ENCODE data around the gene TSPAN4. TPM values are rescaled to one million over a fixed set of nuclear protein-coding genes. Genes with fewer than 3 reads are reported as not detected.

Gene TSPAN4
- total RNA-seq, 2 experiments from 2014 or later: 4.4 to 4.5 TPM

DNA sequence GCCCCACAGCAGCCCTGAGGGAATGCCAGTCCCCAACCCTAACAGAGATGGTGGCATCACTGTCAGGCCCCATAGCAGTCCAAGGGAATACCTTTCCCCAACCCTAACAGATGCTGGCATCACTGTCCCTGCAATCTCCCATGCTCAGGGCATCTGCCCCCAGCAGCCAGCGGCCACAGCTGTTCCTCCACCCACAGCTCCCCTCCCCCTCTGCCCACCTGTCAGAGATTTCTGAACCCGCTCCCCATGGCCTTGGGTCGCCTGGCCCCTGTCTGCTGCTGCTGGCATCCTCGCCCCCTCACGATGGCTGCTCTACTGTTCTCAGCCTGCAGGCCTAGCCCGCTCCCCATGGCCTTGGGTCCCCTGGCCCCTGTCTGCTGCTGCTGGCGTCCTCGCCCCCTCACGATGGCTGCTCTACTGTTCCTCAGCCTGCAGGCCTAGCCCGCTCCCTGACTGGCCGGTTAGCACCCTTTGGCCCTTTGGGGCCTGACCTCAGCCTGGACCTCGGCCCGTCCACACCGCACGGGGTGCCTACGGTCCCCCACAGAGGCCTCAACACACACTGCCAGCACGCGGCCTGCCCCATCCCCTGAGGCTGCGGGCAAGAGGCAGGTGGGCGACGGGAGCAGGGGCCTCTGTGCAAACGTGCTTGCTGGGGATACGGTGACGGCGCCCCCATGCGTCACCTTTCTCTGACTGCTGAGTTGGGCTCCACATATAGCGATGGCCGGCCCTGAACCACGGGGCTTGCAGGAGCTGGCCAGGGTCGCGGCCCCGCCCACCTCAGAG is 47.2 kb downstream of the TSPAN4 start:
- Mint-ChIP-seq H3K9me3 (no peaks in the 10 kb centered on the region), H3K4me1 (no peaks in the 10 kb centered on the region), H3K36me3 (ENCODE audit: low read depth) (no peaks in the 10 kb centered on the region), H3K27me3 (no peaks in the 10 kb centered on the region), H3K27ac (no peak overlapping the region), H3K4me3 (no peak overlapping the region)
- no peak for DNase-seq
- ChIA-PET CTCF (no interaction called here), POLR2A (no interaction called here)

DNA sequence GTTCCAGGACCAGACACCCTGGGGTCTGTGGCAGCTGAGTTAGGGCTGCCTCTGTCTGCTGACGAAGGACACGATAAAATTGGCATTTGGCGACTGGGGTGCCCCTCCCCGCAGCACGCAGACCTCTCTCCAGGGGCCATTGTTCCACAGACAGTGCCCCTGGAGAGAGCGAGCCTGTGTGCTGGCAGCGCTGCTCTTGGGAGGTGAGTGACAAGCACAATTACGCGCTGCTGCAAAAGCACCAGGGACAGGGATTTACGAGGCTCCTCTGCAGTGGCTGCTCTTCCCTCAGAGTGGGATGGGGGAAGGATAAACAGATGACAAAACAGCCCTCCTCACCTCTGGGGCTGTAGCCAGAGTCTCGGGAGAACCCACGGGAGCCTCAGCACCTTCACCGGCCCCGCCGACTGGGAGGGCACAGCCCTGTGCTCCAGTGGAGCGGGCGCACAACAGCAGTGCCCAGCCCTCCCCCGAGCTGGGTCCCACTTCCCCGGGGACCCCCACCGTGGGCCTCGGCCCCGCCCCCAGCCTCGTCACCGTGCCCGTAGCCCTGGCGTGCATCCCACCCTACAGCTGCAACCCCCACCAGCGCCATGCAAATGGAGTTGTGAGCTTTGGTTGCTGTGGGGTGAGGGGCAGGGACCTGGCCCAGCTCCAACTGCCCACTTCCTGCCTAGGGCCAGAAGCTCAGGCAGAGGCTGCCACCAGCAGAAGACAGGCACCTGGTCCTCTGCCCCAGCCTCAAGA is 48.3 kb downstream of the TSPAN4 start:
- Mint-ChIP-seq H3K27ac (no peak overlapping the region), H3K4me3 (no peak overlapping the region), H3K27me3 (no peaks in the 10 kb centered on the region), H3K9me3 (no peaks in the 10 kb centered on the region), H3K36me3 (ENCODE audit: low read depth) (no peaks in the 10 kb centered on the region), H3K4me1 (no peaks in the 10 kb centered on the region)
- ChIA-PET CTCF (no interaction called here), POLR2A (no interaction called here)
- no peak for DNase-seq

DNA sequence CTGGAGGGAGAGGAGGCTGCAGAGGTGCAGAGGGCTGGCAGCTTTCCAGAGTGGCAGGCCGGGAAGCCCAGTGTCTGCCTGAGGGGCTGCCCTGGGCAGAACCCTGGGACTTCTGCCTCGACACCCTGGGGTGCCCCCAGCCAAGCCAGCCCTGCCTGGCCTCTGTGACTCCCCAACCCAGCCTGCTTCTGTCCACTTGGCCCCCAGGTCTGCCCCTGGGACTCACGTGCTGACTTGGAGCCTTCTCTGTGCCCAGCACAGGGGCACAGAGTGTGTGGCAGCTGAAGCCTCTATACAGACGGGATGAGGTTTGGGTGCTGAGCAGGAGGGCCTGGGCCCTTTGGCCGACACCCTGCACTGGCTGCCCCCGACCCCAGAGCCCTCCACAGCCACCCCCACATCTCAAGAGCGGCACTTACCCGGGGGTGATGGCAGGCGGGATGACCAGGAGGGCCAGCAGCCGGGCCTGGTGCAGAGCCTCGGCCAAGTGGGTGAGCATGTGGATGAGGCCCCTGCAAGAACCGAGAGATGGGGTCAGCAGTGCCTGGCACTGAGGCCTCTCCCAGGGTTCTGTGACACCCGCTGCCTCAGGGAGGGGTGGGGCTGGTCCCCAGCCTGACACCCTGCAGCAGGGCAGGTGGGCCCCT is 50.5 kb downstream of the TSPAN4 start:
- Mint-ChIP-seq H3K27me3 (no peaks in the 10 kb centered on the region), H3K4me3 (no peak overlapping the region), H3K9me3 (no peaks in the 10 kb centered on the region), H3K36me3 (ENCODE audit: low read depth) (no peaks in the 10 kb centered on the region), H3K4me1 (no peaks in the 10 kb centered on the region), H3K27ac (no peak overlapping the region)
- ChIA-PET POLR2A (no interaction called here), CTCF (no interaction called here)
- no peak for DNase-seq

DNA sequence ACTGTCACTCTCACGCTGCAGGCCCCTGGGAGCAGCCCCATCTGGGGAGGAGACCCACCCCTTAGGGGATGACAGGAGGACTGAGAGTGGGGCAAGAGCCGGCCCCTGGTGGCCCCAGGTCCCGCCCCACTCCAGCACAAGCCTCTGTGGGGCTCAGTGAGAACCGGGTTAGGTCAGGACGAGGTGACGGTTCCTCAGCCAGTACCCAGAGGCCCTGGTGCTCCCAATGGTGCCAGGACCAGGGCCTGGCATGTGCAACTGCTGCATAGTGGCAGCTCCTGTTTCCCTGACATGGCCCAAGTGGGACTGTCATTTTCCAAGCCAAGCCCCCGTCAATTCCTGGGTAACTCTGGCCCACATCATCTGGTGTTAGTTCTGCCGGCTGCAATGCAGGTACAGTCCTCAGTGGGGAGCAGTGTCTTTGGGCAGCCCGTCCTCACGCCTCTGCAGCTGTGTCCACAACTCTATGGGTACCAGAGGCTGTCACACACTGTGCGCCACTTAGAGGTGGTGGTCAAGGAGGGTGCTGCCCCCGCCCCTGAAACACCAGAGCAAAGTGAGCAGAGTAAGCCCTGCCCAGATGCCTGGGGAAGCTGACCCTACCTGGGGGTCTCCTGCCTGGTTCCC is 52.0 kb downstream of the TSPAN4 start:
- H3K27me3 Mint-ChIP-seq: no peaks in the 10 kb centered on the region
- CTCF ChIA-PET: no interaction called here
- H3K4me3 Mint-ChIP-seq: no peak overlapping the region
- no peak overlapping the region for H3K27ac Mint-ChIP-seq
- H3K4me1 Mint-ChIP-seq: no peaks in the 10 kb centered on the region
- no peaks in the 10 kb centered on the region for H3K9me3 Mint-ChIP-seq
- POLR2A ChIA-PET: interaction anchor here (1.3 kb wide), 1 partner anchor 8 kb away, joined by 4 read pairs; no protein-coding TSS in a partner anchor
- H3K36me3 Mint-ChIP-seq (ENCODE audit: low read depth): peaks cover 2% of the 10 kb centered on the region
- DNase-seq: no peak

DNA sequence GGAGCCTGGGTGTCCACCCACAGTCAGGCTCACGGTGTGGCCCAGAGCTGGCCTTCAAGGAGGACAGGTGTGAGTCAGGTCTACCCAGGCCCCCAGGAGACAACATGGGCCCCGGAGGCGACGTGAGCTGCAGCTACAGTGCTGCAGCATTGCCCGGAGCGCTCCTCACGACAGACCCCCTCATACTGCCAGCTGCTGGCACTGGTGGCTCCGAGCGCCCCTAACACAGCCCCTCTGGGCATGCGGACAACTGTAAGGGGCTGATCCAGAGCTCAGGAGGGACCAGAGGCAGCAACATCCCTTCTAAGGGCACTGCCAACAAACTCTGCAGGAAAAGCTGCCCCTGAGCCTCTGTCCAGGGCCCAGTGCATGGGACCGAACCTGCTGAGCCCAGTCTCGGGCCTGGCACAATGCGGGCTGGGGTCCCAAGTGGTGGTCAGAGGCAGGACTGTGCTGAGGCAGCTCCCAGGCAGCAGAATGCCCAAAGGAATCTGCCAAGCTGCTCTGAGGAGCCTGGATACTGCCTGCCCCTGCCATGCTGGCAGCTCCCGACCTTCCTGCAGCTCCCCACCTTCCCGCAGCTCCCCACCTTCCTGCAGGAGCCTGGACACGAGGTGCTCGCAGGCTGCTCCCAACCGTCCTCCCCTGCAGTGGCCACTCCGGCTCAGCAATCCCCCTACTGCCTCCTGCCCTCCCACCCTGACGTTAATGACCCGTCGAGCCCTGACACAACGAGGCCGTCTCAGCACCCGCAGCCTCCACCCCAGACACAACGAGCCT is 52.9 kb downstream of the TSPAN4 start:
- DNase-seq: no peak
- ChIA-PET CTCF (no interaction called here), POLR2A (interaction anchor here (1.3 kb wide), 1 partner anchor 9 kb away, joined by 4 read pairs; no protein-coding TSS in a partner anchor)
- Mint-ChIP-seq H3K36me3 (ENCODE audit: low read depth) (peaks cover 2% of the 10 kb centered on the region), H3K4me3 (no peak overlapping the region), H3K27ac (no peak overlapping the region), H3K27me3 (no peaks in the 10 kb centered on the region), H3K4me1 (no peaks in the 10 kb centered on the region), H3K9me3 (no peaks in the 10 kb centered on the region)

DNA sequence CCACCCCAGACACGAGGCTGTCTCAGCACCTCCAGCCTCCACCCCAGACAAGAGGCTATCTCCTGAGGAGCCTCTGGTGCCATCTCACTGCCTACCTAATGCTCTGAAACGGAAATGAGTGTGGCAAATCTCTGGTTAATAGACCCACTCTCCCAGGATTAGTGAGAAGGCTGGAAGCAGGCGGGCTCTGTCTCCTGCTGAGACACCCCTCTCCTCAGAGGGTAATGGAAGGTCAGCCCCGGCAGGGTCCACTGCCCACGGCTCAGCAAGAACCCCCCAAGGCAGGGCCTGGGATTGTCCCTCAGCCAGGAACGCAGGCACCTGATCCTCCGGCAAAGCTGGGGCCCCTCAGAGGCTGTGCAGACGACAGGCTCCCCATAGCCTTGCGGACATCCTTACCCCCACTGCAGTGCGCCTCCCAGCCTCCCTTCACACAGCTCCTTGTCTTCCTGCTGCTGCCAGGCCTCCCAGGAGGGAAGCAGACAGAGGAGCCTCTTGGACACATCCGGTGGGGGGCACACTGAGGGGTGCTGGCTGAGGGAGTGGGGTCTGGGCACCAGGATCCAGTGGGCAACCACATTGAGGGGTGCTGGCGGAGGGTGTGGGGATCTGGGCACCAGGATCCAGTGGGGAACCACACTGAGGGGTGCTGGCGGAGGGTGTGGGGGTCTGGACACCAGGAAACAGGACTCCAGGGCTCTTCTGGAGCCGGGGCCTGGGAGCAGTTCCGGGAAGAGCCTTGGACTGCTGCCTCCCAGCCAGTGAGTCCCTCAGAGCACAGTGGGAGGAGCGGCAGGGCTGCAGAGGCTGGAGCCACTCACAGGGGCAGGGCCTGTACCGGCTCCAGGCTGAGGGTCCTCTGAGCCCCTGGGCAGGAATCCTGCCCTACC is 54.8 kb downstream of the TSPAN4 start:
- Mint-ChIP-seq H3K4me1 (no peaks in the 10 kb centered on the region), H3K9me3 (no peaks in the 10 kb centered on the region), H3K27me3 (no peaks in the 10 kb centered on the region), H3K36me3 (ENCODE audit: low read depth) (peaks cover 9% of the 10 kb centered on the region), H3K27ac (no peak overlapping the region), H3K4me3 (no peak overlapping the region)
- ChIA-PET POLR2A (no interaction called here), CTCF (interaction anchor here (0.6 kb wide), 1 partner anchor 175 kb away, joined by 3 read pairs; no protein-coding TSS in a partner anchor)
- no peak for DNase-seq

DNA sequence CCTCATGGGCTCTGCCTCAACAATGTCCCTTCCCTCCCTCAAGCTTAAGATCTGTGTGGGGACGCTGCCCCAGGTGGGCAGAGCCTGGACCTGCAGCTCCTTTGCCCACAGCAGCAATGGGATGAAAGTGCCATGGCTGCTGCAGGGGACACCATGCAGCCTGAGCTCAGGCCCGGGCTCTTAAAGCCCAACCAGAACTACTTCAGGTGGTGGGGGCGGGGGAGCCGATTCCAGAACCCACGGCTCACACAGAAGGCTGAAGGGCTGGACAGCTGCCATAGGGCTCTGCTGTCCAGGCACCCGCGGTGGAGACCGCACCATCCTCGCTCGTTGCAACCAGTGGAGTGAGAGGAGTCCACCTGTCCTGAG is 55.5 kb downstream of the TSPAN4 start:
- CTCF ChIA-PET: interaction anchor here (0.6 kb wide), 1 partner anchor 176 kb away, joined by 3 read pairs; no protein-coding TSS in a partner anchor
- Mint-ChIP-seq H3K4me3 (no peak overlapping the region), H3K36me3 (ENCODE audit: low read depth) (peaks cover 16% of the 10 kb centered on the region), H3K9me3 (no peaks in the 10 kb centered on the region), H3K27me3 (no peaks in the 10 kb centered on the region), H3K4me1 (no peaks in the 10 kb centered on the region), H3K27ac (no peak overlapping the region)
- POLR2A ChIA-PET: no interaction called here
- DNase-seq: no peak

DNA sequence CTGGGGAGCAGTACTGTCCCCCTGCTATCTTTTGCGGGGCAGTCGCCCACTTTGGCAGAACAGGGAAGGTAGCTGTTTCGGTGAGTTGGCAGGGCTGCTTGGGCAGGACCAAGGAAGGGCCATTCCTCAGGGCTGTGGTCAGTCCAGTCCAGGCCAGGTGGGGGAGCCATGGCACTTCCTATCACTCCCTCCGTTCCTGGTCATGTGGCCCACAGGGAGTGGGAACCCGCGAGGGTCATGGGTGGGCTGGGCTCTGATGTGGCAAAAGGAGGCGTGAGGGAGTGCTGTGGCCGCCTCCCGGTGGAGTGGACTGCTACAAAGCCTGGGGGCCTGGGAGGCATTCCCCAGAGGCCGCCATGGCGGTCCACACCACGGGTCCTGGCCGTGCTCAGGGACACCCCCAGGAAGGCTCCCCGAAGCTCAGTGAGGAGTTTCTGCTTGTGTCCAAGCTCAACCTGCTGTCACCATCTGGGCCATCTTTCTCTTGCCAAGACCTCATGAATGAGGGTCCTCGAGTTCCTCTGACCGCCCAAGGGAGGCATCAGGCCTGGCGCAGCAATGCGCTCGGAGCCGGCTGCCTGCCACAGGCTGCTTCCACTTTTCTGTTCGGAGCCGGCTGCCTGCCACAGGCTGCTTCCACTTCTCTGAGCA is 56.0 kb downstream of the TSPAN4 start:
- Mint-ChIP-seq H3K4me1 (no peaks in the 10 kb centered on the region), H3K4me3 (no peak overlapping the region), H3K27me3 (no peaks in the 10 kb centered on the region), H3K36me3 (ENCODE audit: low read depth) (peaks cover 18% of the 10 kb centered on the region), H3K27ac (no peak overlapping the region), H3K9me3 (no peaks in the 10 kb centered on the region)
- CTCF ChIA-PET: no interaction called here
- no peak for DNase-seq
- POLR2A ChIA-PET: no interaction called here

DNA sequence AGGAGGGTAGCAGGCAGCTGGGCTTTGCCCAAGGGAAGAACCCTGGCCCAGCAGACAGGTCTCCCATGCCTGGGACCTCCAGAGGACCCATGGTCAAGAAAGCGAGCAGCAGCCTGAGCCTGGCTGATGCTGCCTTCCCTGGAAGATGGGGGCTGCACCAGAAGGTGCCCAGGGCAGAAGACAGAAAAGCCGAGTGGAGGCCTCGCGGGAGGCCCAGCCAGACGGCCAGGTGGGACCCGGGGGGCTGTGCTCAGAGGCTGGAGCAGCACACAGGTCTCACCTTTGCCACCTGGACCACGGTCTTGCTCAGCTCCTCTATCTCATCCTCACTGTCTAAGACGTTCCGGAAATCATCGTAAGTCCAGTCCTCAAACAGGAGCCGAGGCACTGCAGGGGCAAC is 57.1 kb downstream of the TSPAN4 start:
- Mint-ChIP-seq H3K36me3 (ENCODE audit: low read depth) (peaks cover 21% of the 10 kb centered on the region), H3K4me3 (no peak overlapping the region), H3K27ac (no peak overlapping the region), H3K27me3 (no peaks in the 10 kb centered on the region), H3K4me1 (no peaks in the 10 kb centered on the region), H3K9me3 (no peaks in the 10 kb centered on the region)
- CTCF ChIA-PET: no interaction called here
- DNase-seq: no peak
- POLR2A ChIA-PET: no interaction called here

DNA sequence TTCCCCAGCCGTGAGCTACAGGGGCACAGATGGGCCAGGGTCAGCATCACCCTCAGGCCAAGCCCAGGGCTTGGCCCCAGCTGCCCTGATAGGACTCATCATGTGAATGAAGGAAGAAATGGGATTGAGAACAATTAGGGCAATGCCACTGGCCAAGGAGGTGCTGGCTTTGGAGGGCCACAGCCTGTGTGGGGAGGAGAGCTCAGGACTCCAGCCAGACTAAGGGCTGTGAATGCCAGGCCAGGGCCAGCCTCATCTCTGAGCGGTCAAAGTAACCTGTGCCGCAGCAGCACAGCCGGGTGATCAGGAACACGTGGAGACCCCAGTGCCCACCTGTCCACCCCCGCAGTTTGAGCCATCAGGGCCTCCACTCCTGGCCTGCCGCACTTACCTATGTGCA is 57.9 kb downstream of the TSPAN4 start:
- Mint-ChIP-seq H3K36me3 (ENCODE audit: low read depth) (peaks cover 21% of the 10 kb centered on the region), H3K27me3 (no peaks in the 10 kb centered on the region), H3K4me3 (no peak overlapping the region), H3K9me3 (no peaks in the 10 kb centered on the region), H3K27ac (no peak overlapping the region), H3K4me1 (no peaks in the 10 kb centered on the region)
- no peak for DNase-seq
- POLR2A ChIA-PET: no interaction called here
- CTCF ChIA-PET: no interaction called here

DNA sequence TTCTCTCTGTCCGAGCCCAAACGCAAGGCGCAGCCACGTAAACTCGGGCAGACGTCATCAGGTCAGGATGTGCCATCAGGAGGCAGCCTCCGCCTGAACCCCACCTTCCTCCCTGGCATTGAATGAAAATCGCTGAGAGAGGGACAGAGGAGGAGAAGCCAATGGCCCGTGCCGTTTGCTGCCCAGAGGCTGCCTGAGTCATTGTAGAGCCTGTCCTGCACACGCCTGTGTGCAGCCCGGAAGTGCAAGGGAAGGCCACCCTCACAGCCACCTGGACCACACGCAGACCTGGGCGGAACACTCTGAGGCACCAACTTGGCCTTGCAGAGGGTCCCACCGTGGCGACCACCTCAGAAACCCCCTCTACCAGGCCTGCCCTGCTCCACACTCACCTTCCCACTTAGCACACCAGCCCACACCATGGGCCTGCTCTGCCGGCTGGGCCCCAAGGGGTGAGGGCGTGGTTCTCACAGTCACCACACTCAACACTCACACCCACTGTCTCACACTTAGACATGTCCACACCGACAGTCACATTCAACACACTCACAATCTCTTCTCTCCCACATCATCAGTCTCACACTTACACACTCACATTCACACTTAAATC is 58.9 kb downstream of the TSPAN4 start:
- no peaks in the 10 kb centered on the region for H3K27me3 Mint-ChIP-seq
- H3K36me3 Mint-ChIP-seq (ENCODE audit: low read depth): peaks cover 23% of the 10 kb centered on the region
- CTCF ChIA-PET: no interaction called here
- no peaks in the 10 kb centered on the region for H3K9me3 Mint-ChIP-seq
- H3K27ac Mint-ChIP-seq: no peak overlapping the region
- no peaks in the 10 kb centered on the region for H3K4me1 Mint-ChIP-seq
- no peak for DNase-seq
- no peak overlapping the region for H3K4me3 Mint-ChIP-seq
- POLR2A ChIA-PET: no interaction called here

All from activated CD4-positive, alpha-beta memory T cell treated with anti-CD3 and anti-CD28 coated beads, Interleukin-2, amount 10 ng/mL, durations not matched to agents 7 days and 5 days (primary cell).